IMR-90 (cell line): ENCODE results near the gene SLC26A11.

Experiments
- CEBPB ChIP-seq: IDR thresholded peaks from 2 replicates; pipeline ENCODE4 v1.6.1; 2012; ENCODE audit warnings: low read depth, low read length, improper control_type of control experiment
- CHD1 ChIP-seq: IDR thresholded peaks from 2 replicates; pipeline ENCODE4 v1.6.1; 2012; ENCODE audit warnings: low read depth, low read length, improper control_type of control experiment
- FOS ChIP-seq: fragments of 150-350 bp; IDR thresholded peaks from 2 replicates; pipeline ENCODE4 v1.6.1; 2016; ENCODE audit warnings: low read depth, low read length
- MAFK ChIP-seq: IDR thresholded peaks from 2 replicates; pipeline ENCODE4 v1.6.1; 2012; ENCODE audit warnings: low read depth, low read length, improper control_type of control experiment
- MAZ ChIP-seq: IDR thresholded peaks from 2 replicates; pipeline ENCODE4 v1.6.1; 2012; ENCODE audit warnings: low read depth, mild to moderate bottlenecking, low read length, improper control_type of control experiment, moderate library complexity, borderline replicate concordance
- MXI1 ChIP-seq: IDR thresholded peaks from 2 replicates; pipeline ENCODE4 v1.6.1; 2012; ENCODE audit warnings: low read depth, mild to moderate bottlenecking, low read length, moderate library complexity, borderline replicate concordance
- POLR2A ChIP-seq: IDR thresholded peaks from 2 replicates; pipeline ENCODE4 v1.6.1; 2012; ENCODE audit warnings: mild to moderate bottlenecking, low read depth, low read length
- RAD21 ChIP-seq: IDR thresholded peaks from 2 replicates; pipeline ENCODE4 v1.6.1; 2012; ENCODE audit warnings: low read length, improper control_type of control experiment
- RFX5 ChIP-seq: IDR thresholded peaks from 2 replicates; pipeline ENCODE4 v1.8.0; 2012; ENCODE audit warnings: low read depth, mild to moderate bottlenecking, low read length, moderate library complexity
- SMC3 ChIP-seq: fragments of 150-350 bp; IDR thresholded peaks from 2 replicates; pipeline ENCODE4 v1.6.1; 2016; ENCODE audit warnings: low read depth, mild to moderate bottlenecking, antibody characterized with exemption, low read length, moderate library complexity
- TF ChIP-seq, protein P1 (sequence below): conservative IDR thresholded peaks from 2 replicates; pipeline ENCODE4 v1.5.1; 2012; ENCODE audit warnings: mild to moderate bottlenecking, low read depth, low read length, improper control_type of control experiment
- TF ChIP-seq, protein P2 (sequence below): fragments of 150-350 bp; IDR thresholded peaks from 2 replicates; pipeline ENCODE4 v1.6.1; 2017; ENCODE audit warnings: mild to moderate bottlenecking, antibody characterized with exemption, low read length, low read depth
- TF ChIP-seq, protein P3 (sequence below): fragments of 150-350 bp; IDR thresholded peaks from 2 replicates; pipeline ENCODE4 v1.6.1; 2016; ENCODE audit warnings: low read depth, mild to moderate bottlenecking, low read length, moderate library complexity, borderline replicate concordance

DNA sequence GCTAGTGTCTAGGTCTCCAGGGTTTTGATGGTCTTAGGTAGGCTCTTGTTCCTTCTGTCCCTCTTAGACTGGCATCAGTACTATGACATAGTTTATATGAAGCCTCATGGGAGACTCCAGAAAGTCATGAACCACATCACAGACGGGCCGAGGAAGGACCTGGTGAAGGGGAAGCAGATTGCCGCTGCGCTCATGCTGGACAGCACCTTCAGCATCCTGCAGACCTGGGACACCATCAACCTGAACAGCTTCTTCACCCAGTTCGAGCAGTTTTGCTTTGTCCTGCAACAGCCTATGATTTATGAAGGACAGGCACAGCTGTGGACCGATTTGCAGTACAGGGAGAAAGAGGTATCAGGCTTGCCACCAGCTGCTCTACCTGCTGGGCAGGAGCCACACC, 74.4 kb downstream of the SLC26A11 start:
- no peak for TF ChIP-seq POLR2A
- TF ChIP-seq, protein P1, sequence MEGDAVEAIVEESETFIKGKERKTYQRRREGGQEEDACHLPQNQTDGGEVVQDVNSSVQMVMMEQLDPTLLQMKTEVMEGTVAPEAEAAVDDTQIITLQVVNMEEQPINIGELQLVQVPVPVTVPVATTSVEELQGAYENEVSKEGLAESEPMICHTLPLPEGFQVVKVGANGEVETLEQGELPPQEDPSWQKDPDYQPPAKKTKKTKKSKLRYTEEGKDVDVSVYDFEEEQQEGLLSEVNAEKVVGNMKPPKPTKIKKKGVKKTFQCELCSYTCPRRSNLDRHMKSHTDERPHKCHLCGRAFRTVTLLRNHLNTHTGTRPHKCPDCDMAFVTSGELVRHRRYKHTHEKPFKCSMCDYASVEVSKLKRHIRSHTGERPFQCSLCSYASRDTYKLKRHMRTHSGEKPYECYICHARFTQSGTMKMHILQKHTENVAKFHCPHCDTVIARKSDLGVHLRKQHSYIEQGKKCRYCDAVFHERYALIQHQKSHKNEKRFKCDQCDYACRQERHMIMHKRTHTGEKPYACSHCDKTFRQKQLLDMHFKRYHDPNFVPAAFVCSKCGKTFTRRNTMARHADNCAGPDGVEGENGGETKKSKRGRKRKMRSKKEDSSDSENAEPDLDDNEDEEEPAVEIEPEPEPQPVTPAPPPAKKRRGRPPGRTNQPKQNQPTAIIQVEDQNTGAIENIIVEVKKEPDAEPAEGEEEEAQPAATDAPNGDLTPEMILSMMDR: no peak
- no peak for TF ChIP-seq CHD1
- no peak for TF ChIP-seq RAD21
- TF ChIP-seq, protein P2, sequence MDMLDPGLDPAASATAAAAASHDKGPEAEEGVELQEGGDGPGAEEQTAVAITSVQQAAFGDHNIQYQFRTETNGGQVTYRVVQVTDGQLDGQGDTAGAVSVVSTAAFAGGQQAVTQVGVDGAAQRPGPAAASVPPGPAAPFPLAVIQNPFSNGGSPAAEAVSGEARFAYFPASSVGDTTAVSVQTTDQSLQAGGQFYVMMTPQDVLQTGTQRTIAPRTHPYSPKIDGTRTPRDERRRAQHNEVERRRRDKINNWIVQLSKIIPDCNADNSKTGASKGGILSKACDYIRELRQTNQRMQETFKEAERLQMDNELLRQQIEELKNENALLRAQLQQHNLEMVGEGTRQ: no peak
- TF ChIP-seq RFX5: no peak
- TF ChIP-seq MXI1: no peak
- no peak for TF ChIP-seq SMC3
- no peak for TF ChIP-seq MAFK
- no peak for TF ChIP-seq CEBPB
- no peak for TF ChIP-seq MAZ
- TF ChIP-seq FOS: no peak
- TF ChIP-seq, protein P3, sequence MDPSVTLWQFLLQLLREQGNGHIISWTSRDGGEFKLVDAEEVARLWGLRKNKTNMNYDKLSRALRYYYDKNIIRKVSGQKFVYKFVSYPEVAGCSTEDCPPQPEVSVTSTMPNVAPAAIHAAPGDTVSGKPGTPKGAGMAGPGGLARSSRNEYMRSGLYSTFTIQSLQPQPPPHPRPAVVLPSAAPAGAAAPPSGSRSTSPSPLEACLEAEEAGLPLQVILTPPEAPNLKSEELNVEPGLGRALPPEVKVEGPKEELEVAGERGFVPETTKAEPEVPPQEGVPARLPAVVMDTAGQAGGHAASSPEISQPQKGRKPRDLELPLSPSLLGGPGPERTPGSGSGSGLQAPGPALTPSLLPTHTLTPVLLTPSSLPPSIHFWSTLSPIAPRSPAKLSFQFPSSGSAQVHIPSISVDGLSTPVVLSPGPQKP: no peak
